Suprapubic skin (tissue), 3 donors: Measurements from ENCODE around the gene PCDHGB7.

Experiments used
- EP300 ChIP-seq: sonication (generic); formaldehyde crosslinking; IDR thresholded peaks from one replicate; pipeline ENCODE4 v1.6.1; 2017; ENCODE audit warnings: antibody characterized with exemption
- POLR2A ChIP-seq, 2 donors: fragments of 450-650 bp; IDR thresholded peaks; one replicate each; pipeline ENCODE4 v1.6.1; 2017; ENCODE audit warnings: antibody characterized with exemption in 2 of 2, mild to moderate bottlenecking in 2 of 2, moderate library complexity in 2 of 2
- TF ChIP-seq, protein P1 (sequence below), 2 donors: fragments of 200-600 bp in 1 of 2; fragments of 450-650 bp in 1 of 2; sonication (generic) in 1 of 2; IDR thresholded peaks; one replicate each; pipeline ENCODE4 v1.5.1; 2016 to 2019; ENCODE audit warnings: antibody characterized with exemption in 2 of 2, mild to moderate bottlenecking in 1 of 2, moderate library complexity in 1 of 2

DNA sequence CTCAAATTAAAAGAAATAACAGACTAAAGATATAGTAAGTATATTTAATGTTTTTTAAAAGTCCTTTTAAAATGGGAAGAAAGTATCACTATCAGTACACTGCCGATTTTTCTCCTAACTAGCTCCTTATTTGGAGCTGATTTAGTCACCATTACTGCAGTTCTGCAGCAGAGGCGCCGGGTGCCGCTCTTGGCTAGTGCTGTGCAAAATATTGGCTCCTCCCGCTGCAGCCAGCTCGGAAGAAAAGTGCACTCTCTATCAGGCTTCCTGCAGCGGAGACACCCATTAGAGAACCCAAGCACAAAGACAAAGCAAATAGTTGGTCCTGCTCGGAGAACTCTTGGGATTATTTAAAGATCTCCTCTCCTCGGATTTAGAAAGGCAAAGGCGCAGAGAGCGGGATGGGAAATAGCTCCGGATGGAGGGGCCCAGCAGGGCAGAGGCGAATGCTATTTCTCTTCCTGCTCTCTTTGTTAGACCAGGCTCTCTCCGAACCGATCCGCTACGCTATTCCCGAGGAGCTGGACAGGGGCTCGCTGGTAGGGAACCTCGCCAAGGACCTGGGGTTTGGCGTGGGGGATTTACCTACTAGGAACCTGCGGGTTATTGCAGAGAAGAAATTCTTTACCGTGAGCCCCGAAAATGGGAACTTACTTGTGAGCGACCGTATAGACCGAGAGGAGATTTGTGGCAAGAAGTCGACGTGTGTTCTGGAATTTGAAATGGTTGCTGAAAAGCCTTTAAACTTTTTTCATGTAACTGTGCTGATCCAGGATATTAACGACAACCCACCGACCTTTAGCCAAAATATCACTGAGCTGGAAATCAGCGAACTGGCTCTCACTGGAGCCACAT is 47.3 kb upstream of the PCDHGB7 start, which contains the start of gene PCDHGB3:
- TF ChIP-seq, protein P1, sequence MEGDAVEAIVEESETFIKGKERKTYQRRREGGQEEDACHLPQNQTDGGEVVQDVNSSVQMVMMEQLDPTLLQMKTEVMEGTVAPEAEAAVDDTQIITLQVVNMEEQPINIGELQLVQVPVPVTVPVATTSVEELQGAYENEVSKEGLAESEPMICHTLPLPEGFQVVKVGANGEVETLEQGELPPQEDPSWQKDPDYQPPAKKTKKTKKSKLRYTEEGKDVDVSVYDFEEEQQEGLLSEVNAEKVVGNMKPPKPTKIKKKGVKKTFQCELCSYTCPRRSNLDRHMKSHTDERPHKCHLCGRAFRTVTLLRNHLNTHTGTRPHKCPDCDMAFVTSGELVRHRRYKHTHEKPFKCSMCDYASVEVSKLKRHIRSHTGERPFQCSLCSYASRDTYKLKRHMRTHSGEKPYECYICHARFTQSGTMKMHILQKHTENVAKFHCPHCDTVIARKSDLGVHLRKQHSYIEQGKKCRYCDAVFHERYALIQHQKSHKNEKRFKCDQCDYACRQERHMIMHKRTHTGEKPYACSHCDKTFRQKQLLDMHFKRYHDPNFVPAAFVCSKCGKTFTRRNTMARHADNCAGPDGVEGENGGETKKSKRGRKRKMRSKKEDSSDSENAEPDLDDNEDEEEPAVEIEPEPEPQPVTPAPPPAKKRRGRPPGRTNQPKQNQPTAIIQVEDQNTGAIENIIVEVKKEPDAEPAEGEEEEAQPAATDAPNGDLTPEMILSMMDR (IDR thresholded peaks at IDR 0.05): peak in 1 of 2 donors; percentile 27
- no peak for TF ChIP-seq POLR2A (IDR thresholded peaks at IDR 0.05)
- no peak for TF ChIP-seq EP300
